Hippocampal formation (tissue), 2 donors: ENCODE data around the gene CAPNS2.
A peak's percentile ranks its signal among the peaks of the same experiment; 100 is the strongest.
"Not testable (repeated sequence)": the region's sequence is repeated elsewhere in the genome, so short reads cannot be mapped to it uniquely, and the experiment has no call there.

ENCODE experiments used
- DNase-seq, 2 donors: peaks; one replicate each; lab custom pipeline; 2025; lab: John Stamatoyannopoulos, UW

CAPNS2 gene

GRCh38 chr16:55568207-55568606, 1.7 kb downstream of the CAPNS2 start:
- no peak for DNase-seq

GRCh38 chr16:55569025-55569424, 2.5 kb downstream of the CAPNS2 start:
- no peak for DNase-seq

- no peak for DNase-seq
These were observed 3.7 kb downstream of the CAPNS2 start for GRCh38 chr16:55570159-55570558.

GRCh38 chr16:55571191-55571897, 4.9 kb downstream of the CAPNS2 start:
- DNase-seq, result no peak

- no peak for DNase-seq
These were observed 6.0 kb downstream of the CAPNS2 start for GRCh38 chr16:55572439-55572838.

GRCh38 chr16:55574811-55575210, 8.3 kb downstream of the CAPNS2 start:
- DNase-seq, result no peak

- DNase-seq, result no peak
These were observed 9.0 kb downstream of the CAPNS2 start for GRCh38 chr16:55575496-55575895.

GRCh38 chr16:55576384-55576783, 9.9 kb downstream of the CAPNS2 start:
- no peak for DNase-seq

GRCh38 chr16:55577887-55578286, 11.4 kb downstream of the CAPNS2 start:
- DNase-seq, result peak in 1 of 2 donors; percentile 4

- DNase-seq, result no peak
These were observed 19.1 kb downstream of the CAPNS2 start for GRCh38 chr16:55585631-55586030.

- no peak for DNase-seq
These were observed 22.3 kb downstream of the CAPNS2 start for GRCh38 chr16:55588799-55589198.

GRCh38 chr16:55592306-55592705, 25.8 kb downstream of the CAPNS2 start:
- DNase-seq, result no peak

- no peak for DNase-seq
These were observed 31.4 kb downstream of the CAPNS2 start for GRCh38 chr16:55597928-55598327.

- no peak for DNase-seq
These were observed 39.4 kb downstream of the CAPNS2 start for GRCh38 chr16:55605754-55606336.

- no peak for DNase-seq
These were observed 47.3 kb downstream of the CAPNS2 start for GRCh38 chr16:55613613-55614335.

- DNase-seq, result no peak
These were observed 48.6 kb downstream of the CAPNS2 start for GRCh38 chr16:55615071-55615470.

GRCh38 chr16:55615670-55616069, 49.2 kb downstream of the CAPNS2 start:
- DNase-seq, result not testable (repeated sequence)
